Stimulated activated CD4-positive, alpha-beta T cell treated with anti-CD3 and anti-CD28 coated beads, TNF-alpha, amount 100 ng/mL, for 24 hours (primary cell): ENCODE results near the gene KANK2.

ENCODE experiments used
- DNase-seq, 3 experiments: peaks; one replicate each; pipeline ENCODE4 v3.0.0-alpha.2; 2020; ENCODE audit warnings: low read depth in 3 of 3

The KANK2 gene

DNA sequence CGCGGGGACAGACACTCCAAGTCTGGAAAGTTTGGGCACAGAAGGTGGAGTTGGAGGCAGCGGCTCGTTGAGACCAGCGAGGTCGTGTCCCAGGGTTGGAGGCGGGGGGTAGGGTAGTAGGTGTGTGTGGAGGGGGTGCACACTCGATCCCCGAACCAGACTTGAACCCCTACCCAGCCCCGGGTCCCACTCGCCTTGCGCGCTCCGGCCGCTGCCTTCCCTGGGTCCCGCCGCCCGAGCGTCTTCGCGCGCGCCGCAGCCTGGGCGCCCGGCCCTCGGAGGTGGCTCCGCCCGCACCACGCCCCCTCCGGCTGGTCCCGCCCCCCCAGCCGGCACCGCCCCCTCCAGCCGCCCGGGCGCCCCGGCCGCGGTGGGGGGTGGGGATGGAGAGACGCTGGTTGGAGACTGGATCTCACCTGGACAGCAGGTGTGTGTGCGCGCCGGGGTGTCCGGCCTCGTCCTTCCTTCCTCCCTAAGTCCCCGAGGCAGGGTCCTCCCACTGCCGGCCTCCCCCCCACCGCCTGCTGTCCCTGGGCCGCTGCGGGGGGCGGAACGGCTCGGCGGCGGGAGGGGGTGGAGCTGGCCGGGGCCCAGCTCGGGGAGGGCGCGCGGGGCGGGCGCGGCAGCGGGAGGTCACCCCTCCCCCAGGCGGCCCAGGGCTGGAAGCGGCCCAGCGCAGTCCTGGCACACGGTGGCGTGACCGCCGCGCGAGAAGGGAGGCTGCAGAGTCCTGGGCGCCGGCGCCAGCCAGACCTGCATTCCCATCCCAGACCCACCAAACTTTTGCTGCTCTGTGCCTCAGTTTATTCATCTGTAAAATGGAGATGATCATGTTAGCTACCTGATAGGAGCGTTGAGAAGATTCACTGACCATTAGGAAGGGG is at the start of gene KANK2:
TSS of gene KANK2 (minus strand) at position 255 of the 884 bp plus-strand sequence. CDS start 3,034 bp downstream, outside the sequence.
- DNase-seq = peak; percentile 33 to 74 (median 62)

DNA sequence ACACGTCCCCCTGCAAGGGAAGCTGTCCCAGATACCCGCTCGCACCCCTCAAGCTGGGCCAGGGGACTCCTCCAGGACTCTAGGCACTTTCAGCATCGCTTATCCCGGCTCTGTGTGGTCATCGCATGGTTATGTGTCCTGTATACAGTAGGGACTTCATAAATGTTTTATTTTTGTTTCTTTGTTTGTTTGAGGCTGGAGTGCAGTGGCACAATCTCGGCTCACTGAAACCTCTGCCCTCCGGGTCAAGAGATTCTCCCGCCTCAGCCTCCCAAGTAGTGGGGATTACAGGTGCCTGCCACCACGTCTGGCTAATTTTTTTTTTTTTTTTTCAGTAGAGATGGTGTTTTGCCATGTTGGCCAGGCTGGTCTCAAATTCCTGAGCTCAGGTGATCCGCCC is 49.6 kb upstream of the KANK2 start:
- no peak for DNase-seq

DNA sequence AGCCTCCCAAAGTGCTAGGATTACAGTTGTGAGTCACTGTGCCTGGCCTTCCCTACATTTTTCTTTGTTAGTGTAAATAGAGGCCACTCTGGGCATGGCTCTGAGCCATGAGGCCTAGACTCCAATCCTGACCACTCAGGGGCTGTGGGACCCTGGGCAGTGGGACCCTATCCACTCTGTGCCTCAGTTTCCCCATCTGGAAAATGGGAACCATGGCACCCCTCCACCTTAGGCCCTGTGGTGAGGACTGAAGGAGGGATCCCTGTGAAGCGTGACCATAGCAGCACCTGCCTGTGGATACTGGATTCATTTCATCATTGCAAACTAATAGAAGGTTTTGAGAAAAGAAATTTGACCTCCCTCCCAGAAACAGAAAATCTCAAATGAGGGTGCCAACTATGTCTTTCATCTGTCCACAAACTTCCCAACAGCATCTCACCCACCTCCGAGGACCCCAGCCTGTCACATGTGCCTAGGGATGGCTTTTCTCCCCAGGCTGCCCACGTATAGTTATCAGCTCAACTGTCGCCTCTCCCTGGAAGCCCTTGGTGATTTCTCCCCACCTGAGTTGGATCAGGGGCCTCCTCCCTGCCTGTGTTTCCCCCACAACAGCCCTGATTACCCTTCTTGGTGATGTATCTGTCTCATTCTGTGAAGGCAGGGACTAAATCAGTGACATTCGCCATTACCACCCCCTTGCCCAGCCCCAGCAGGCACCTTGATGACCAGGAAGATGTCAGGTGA is 47.7 kb upstream of the KANK2 start:
- DNase-seq = no peak

DNA sequence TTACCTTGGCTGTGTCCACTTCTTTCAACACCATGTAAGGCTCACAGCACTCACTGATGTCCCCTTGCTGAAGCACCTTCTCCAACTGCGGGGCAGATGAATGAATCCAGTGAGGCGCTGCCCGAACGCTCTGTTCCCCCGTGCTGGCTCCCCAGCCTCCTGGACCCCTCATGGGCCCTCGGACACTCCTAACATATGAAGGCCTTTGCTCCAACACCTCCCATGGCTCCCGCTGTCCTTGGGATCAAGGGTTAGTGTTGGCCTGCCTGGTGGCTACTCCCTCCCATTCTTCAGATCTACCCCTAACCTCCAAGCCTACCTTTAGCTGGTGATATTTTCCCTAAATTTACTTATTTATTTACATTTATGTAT is 46.4 kb upstream of the KANK2 start:
- no peak for DNase-seq

DNA sequence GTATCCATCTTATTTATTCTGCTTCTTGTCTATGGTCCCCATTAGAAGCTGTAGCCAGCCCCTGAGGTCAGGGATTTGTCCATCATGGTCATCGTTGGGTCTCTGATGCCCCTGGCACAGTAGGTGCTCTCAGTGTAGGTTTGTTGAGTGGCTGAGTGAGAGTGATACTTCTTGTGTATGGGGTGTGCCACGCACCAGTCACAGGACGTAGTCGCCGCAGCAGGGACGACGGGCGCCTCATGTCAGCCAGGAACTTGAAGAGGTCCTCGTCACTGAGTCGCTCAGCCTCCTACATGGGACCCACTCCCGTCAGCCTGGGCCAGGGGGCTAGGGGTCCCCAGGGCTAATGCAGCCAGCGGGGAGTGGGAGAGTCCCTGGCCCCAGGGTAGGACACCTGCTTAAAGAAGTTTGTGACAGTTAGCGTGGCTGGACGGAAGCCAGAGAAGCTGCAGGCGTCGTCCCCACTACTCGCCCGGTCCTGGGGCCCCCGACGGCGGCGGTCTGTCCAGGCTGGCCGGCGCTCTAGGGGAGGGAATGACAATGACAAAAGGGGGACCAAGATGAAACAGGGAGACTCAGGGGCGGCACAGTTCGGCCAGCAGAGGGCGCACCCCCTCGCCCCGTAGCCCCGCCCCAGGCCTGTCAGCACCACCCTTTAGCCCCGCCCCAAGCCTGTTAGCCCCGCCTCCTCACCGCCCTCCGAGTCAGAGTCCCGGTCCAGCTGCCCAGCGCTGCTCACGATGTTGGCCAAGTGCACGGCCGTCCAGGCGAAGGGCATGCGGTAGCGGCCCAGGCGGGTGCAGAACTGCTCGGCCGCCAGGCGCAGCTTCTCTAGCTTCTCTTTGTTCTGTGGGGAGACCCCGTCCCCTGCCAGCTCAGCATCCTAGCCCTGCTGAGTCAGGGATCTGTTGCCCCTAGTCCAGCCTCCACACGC is 45.8 kb upstream of the KANK2 start:
- peak; percentile 74 to 91 (median 77) for DNase-seq

DNA sequence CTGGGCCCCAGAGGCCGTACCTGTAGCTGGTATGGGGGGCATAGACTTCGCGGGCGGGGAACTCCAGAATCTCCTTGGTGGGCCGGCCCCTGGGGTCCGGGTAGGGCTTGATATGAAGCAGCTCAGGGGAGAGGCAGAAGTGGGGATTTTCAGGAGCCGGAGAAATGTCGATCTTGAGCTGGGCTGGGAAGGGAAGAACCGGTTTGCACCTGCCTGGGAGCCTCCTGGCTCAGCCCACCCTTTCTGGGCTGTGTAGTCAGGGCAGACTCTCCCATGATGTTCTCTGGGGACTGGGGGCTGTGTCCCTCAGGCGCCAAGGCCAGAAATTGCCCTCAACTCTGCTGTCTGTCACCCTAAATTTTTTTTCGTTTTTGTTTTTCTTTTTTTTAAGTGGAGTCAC is 44.7 kb upstream of the KANK2 start:
- DNase-seq = no peak

DNA sequence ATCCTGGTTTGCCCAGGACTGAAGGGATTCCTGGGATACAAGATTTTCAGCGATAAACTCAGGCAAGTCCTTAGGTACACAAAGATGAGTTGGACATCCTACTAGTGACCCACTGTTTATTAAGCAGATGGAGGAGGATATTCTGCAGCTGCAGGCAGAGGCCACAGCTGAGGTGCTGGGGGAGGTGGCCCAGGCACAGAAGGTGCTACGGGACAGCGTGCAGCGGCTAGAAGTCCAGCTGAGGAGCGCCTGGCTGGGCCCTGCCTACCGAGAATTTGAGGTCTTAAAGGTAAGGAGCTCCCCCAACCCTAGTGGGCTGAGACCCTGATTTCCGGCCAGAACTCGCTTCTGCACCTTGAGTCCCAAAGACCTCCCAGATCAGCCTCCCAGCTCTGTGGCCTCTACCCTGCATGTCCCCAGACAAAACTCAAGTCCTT is 42.7 kb upstream of the KANK2 start:
- no peak for DNase-seq

DNA sequence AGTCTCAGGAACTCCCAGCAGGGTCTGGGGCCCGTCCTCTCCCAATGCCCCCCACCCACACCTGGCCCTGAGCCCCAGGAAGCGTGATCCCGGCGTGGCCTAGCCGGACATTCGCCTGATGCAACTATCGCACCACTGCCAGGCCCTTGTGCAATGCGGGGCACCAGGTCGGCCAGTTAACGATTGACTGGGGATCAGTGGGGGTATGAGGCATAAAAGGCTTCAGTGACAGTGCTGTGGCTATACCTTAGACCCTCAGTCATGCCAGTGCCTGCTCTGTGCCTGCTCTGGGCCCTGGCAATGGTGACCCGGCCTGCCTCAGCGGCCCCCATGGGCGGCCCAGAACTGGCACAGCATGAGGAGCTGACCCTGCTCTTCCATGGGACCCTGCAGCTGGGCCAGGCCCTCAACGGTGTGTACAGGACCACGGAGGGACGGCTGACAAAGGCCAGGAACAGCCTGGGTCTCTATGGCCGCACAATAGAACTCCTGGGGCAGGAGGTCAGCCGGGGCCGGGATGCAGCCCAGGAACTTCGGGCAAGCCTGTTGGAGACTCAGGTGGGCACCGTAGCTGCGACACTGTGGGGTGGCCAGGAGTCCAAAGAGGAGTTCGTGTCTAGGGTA is 42.1 kb upstream of the KANK2 start, which contains the start of gene ANGPTL8:
TSS of gene ANGPTL8 (plus strand) at position 243 of the 624 bp plus-strand sequence. CDS start at position 262, 19 bp downstream.
- no peak for DNase-seq

DNA sequence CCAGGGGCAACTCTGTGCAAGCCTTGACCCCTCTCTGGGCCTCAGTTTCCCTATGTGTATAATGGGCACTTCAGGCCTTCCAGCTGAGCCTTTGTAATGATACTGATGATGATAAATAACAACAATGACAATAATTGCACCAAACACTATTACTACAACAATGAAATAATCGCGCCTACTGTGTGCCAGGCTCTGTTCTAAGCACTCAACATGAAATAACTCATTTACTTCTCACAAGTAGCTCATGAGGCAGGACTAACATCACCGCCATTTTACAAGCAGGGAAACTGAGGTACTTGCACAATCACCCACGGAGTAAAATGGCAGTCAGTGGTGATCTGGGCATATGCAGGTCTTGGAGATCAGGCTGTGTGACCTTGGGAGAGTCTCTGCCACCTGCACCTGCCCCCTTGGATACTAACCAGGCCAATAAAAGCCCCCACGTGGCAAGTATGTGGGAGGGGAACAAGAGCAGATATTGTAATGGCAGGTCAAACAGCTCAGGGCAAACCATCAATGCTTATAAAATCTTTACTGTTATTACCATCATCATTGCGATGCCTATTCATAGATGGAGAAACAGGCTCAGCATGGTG is 41.5 kb upstream of the KANK2 start:
- DNase-seq = no peak

DNA sequence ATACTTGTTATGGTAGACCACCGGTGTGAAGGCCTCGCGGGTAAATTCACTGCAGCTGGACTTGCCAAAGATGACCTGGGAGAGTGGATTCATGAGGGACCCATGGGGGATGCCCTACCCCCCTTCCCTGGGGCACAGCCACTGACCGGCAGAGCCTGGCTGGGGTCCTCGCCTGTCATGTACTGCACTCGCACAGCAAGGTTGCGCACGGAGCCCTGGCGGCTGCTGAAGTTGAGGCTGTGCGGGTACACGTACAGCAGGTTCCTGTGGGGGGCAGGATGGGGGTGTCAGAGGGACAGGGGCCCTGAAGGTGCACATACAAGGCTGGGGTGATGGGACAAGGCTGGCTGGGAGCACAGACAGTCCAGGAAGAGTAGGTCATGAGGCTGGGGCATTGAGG is 40.7 kb upstream of the KANK2 start:
- no peak for DNase-seq

DNA sequence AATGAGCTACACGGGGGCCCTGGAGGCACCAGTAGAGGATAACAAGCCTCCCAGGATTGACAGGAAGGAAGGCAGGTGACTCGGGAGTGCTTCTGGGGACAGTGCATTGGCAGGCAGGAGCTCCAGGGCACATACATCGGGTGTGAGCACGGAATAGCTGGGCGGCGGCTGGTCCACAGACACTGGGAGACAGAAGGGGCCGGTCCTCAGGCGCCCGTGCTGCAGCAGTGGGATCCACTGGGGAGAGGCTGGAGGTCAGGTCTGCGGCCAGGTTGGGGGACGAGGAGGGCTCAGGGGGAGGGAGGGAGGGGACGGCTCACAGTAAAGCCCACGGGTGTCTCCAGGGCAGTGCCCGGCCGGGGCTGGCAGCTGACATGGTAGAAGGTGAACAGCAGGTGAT is 40.0 kb upstream of the KANK2 start:
- DNase-seq = no peak

DNA sequence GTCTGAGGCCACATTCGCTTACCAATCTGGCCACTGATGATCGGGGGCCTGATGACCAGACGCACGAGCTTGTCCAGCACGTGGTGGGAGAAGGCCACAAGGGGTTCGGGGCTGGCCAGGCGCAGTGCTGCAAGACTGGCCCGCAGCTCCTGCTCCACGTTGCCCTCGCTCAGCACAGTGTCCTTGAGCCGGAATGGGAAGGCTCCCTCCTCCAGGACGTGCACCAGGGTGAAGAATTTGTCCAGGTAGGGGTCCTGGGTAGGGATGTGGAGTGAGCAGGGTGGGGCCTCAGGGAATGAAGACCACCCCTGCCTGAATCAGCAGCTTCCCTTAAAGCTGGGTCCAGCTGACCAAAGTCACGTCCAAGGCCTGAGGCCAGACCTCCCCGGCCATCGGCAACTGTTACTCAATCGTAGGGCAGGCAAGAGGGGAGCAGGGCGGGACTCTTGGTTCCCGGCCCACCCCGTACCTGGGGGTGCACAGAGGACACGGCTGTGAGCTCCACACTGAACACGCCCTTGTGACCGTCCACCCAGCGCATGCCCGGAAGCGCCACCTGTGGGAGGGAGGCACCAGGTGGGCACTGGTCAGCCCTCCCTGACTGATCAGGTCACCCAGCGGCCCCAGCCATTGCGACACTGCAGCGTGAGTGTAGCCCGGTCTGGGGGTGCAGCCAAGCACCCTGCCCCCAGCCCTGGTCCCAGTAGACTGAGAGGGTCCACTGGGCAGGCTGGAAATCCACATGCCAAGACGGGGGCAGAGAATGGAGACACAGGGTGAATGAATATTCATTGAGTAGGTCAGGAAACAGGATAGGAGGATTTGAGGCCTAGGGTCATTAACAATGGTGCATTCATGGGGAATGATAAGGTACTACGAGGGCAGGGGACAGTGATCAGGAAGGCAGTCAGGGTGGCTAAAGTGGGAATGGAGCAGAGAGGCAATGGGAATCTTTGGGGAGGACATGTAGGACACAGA is 39.3 kb upstream of the KANK2 start:
- DNase-seq = no peak

DNA sequence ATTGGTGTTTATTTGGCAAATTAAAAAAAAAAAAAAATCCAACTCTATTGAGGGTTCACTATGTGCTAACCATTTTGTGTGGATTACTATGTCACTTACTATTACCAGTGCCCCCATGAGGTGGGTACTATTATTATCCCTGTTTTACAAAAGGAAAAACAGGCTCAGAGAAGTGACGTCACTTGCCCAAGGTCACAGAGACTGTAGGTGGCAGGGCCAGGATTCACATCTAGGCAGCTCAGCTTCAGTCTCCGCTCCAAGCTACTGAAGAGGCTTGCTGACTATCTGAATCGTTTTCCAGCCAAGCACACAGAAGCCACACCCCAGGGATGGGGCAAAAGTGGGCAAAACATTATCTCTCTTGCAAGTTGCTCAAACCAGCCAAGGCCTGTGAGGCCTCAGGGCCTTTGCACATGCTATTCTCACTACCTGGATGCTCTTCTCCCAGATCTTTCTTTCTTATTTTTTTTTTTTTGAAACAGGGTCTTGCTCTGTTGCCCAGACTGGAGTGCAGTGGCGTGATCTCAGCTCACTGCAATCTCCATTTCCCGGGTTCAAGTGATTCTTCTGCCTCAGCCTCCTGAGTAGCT is 37.2 kb upstream of the KANK2 start:
- no peak for DNase-seq

DNA sequence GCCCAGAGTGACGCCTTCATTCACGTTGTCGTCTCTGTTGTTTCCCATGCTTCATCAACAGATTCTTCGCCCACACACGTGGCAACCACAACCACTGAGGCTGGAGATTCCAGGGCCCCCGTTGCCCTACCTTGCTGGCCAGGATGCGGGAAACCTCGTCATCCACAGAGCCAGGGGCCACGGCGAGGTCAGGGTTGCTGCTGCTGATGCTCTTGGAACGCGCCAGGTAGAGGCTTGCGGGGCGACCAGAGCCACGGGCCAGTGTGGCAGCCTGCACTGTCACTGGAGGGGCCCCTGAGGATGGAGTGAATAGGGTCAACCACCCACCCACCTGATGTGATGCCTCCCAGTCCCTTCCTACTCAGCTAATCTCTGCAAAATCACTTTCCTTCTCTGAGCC is 35.7 kb upstream of the KANK2 start:
- DNase-seq = no peak

DNA sequence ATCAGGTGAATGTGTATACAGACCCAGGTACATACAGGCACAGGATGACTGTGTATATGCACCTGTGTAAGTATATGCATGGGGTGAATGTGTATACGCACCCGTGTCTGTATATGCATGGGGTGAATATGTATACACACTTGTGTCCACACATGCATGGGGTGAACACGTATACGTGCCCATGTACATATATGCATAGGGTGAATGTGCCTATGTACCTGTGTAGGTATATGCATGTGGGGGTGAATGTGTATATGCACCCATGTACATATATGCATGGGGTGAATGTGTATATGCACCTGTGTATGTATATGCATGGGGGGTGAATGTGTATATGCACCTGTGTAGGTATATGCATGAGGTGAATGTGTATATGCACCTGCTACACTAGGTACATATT is 35.2 kb upstream of the KANK2 start:
- DNase-seq = no peak

DNA sequence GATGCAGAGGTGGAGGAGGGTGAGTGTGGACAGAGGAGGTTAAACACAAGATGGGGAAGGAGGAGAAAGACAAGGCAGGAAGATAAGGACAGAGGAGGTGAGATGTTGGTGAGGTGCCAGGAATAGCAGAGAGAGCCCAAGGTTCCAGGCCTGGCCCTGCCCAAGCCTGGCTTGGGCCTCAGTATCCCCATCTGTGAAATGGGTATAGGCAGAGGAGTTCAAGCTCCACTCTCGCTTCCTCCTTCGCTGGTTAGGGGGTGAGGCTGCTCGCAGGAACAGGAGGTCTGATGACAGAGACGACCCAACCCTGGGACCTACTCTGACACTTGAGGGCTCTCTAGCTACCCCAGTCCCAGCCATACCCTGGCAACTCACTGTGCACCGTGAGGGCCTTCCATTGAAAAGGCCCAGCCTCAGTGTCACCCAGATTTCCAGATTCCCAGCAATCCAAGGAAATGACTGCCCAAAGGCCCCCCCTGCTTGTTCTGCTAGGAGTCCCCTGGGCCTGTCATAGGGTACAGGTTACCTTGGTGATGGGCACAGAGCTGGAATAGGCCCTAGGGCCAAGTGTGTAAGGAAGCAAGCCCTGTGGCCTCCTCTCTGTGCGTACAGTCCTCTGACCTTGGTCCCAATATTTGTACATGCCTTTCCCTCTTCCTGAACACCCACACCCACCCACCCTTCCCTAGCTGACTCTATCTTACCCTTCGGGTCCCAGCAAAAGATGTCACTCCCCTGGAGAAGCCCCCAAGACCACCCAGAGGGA is 33.5 kb upstream of the KANK2 start:
- no peak for DNase-seq

DNA sequence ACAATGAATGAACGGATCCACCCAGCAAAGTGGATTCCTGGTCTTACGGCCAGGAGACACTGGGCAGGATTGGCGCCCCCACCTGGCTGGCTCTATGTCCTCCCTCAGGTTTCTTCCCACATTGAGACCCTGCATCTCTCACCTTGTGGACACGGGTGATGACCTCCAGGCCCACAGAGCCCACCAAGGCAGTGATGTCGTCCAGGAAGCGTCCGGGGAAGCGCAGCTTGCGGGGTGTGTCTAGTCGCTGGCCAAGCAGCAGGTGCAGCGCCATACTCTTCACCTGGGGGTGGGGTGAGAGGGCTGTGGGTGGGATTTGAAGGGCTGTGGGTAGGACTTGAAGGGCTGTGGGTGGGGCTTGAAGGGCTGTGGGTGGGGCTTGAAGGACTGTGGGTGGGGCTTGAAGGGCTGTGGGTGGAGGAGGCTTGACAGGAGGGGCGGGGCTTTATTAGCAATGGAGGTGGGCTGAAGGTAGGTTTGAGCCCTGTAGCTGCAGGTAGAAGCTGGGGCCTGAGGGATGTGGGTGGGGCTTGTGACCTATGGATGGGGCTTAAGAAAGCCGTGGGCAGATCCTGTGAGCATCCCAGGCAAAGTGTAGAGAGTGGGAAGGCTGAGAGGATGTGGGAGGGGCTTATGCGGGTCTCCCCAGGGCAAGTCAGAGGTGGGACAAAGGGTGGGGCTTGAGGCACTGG is 30.0 kb upstream of the KANK2 start:
- DNase-seq = peak in 1 of 3 experiments; percentile 15

DNA sequence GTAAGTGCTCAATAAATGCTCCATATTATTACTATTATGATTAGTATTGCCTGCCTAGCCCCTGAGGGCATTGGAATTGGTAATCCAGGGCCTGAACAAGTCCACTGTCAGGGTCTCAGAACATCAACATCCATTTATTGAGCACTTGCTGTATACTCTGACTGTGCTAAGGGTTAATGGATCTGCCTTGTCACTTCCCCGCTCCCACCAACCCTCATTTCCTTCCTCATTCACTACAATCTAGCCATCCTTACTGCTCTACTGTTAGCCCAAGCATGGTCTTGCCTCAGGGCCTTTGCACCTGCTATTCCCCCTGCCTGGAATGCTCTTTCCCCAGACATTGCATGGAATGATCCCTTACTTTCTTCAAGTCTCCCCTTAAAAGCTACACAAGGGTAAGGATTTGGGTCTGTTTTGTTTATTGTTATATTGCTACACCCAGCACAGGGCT is 29.4 kb upstream of the KANK2 start:
- no peak for DNase-seq
